H9 (cell line): Measurements from ENCODE around the gene FARS2. TPM values are rescaled to one million over a fixed set of nuclear protein-coding genes. Genes with fewer than 3 reads are reported as not detected.

Source experiments
- DNase-seq: peaks from one replicate; pipeline ENCODE4 v3.0.0-alpha.2; 2017
- H2AFZ ChIP-seq: one replicate; pipeline ENCODE4 v1.6.1; 2013; ENCODE audit warnings: mild to moderate bottlenecking, low read length, control low read depth, moderate library complexity
- H2AK5ac ChIP-seq: 2 replicates; pipeline ENCODE4 v1.6.1; 2013; ENCODE audit warnings: low read length, control low read depth, mixed read lengths; ENCODE audit not compliant: insufficient read length
- H2BK120ac ChIP-seq: one replicate; pipeline ENCODE4 v1.6.1; 2013; ENCODE audit warnings: low read depth, mild to moderate bottlenecking, low read length, control low read depth, inconsistent platforms; ENCODE audit not compliant: poor library complexity, severe bottlenecking
- H2BK12ac ChIP-seq: 2 replicates; pipeline ENCODE4 v1.6.1; 2013; ENCODE audit warnings: low read length, control low read depth, mixed read lengths, low read depth; ENCODE audit not compliant: insufficient read length
- H2BK15ac ChIP-seq: 2 replicates; pipeline ENCODE4 v1.6.1; 2013; ENCODE audit warnings: low read depth, low read length, control low read depth
- H2BK20ac ChIP-seq: one replicate; pipeline ENCODE4 v1.6.1; 2013; ENCODE audit warnings: low read depth, mild to moderate bottlenecking, low read length, control low read depth, inconsistent platforms; ENCODE audit not compliant: poor library complexity, severe bottlenecking
- H2BK5ac ChIP-seq: 2 replicates; pipeline ENCODE4 v1.6.1; 2013; ENCODE audit warnings: low read length, control low read depth, mixed read lengths; ENCODE audit not compliant: insufficient read length
- H3K14ac ChIP-seq: 2 replicates; pipeline ENCODE4 v1.6.1; 2013; ENCODE audit warnings: low read length, control low read depth; ENCODE audit not compliant: insufficient read depth
- H3K18ac ChIP-seq: 2 replicates; pipeline ENCODE4 v1.6.1; 2013; ENCODE audit warnings: low read depth, mild to moderate bottlenecking, mixed read lengths, low read length, control low read depth; ENCODE audit not compliant: insufficient read length
- H3K23ac ChIP-seq: 2 replicates; pipeline ENCODE4 v1.6.1; 2013; ENCODE audit warnings: low read length, control low read depth, mixed read lengths, low read depth; ENCODE audit not compliant: insufficient read length
- H3K23me2 ChIP-seq: 2 replicates; pipeline ENCODE4 v1.6.1; 2013; ENCODE audit warnings: low read depth, mild to moderate bottlenecking, mixed read lengths, low read length, control low read depth; ENCODE audit not compliant: insufficient read length, poor library complexity, severe bottlenecking
- H3K27ac ChIP-seq: 2 replicates; pipeline ENCODE4 v1.5.1; 2013; ENCODE audit warnings: low read length, control low read depth, mixed read lengths, low read depth; ENCODE audit not compliant: insufficient read length
- H3K27me3 ChIP-seq: 2 replicates; pipeline ENCODE4 v1.6.1; 2013; ENCODE audit warnings: low read length, control low read depth, inconsistent platforms; ENCODE audit not compliant: insufficient read depth
- H3K4ac ChIP-seq: 2 replicates; pipeline ENCODE4 v1.6.1; 2013; ENCODE audit warnings: low read depth, mild to moderate bottlenecking, control low read depth, inconsistent platforms, low read length, moderate library complexity
- H3K4me1 ChIP-seq: 2 replicates; pipeline ENCODE4 v1.6.1; 2013; ENCODE audit warnings: low read length, control low read depth, inconsistent platforms; ENCODE audit not compliant: insufficient read depth
- H3K4me2 ChIP-seq: 2 replicates; pipeline ENCODE4 v1.6.1; 2013; ENCODE audit warnings: low read length, control low read depth, mixed read lengths; ENCODE audit not compliant: insufficient read length, insufficient read depth
- H3K56ac ChIP-seq: 2 replicates; pipeline ENCODE4 v1.6.1; 2013; ENCODE audit warnings: low read depth, mild to moderate bottlenecking, mixed read lengths, low read length, control low read depth; ENCODE audit not compliant: insufficient read length
- H3K79me1 ChIP-seq: 2 replicates; pipeline ENCODE4 v1.6.1; 2013; ENCODE audit warnings: low read depth, mild to moderate bottlenecking, moderate library complexity, low read length, control low read depth, inconsistent platforms; ENCODE audit not compliant: insufficient read depth, poor library complexity, severe bottlenecking
- H3K79me2 ChIP-seq: 2 replicates; pipeline ENCODE4 v1.6.1; 2013; ENCODE audit warnings: low read length, control low read depth, inconsistent platforms; ENCODE audit not compliant: insufficient read depth
- H3K9ac ChIP-seq: 2 replicates; pipeline ENCODE4 v1.6.1; 2013; ENCODE audit warnings: low read length, control low read depth, mixed read lengths; ENCODE audit not compliant: insufficient read length; ENCODE audit errors: extremely low read depth
- H3K9me3 ChIP-seq: one replicate; pipeline ENCODE4 v1.6.1; 2013; ENCODE audit warnings: low read depth, low read length, inconsistent platforms; ENCODE audit not compliant: control insufficient read depth
- H3T11ph ChIP-seq: one replicate; pipeline ENCODE4 v1.6.1; 2013; ENCODE audit warnings: mild to moderate bottlenecking, low read length, control low read depth, inconsistent platforms
- H4K20me1 ChIP-seq: one replicate; pipeline ENCODE4 v1.6.1; 2013; ENCODE audit not compliant: control insufficient read depth, insufficient read length, insufficient read depth
- H4K5ac ChIP-seq: 2 replicates; pipeline ENCODE4 v1.6.1; 2013; ENCODE audit warnings: low read depth, mild to moderate bottlenecking, mixed read lengths, low read length, control low read depth; ENCODE audit not compliant: insufficient read length
- H4K8ac ChIP-seq: replicated peaks from 2 replicates; pipeline ENCODE4 v1.6.1; 2013; ENCODE audit warnings: low read length, control low read depth, mixed read lengths, low read depth; ENCODE audit not compliant: insufficient read length
- H4K91ac ChIP-seq: 2 replicates; pipeline ENCODE4 v1.6.1; 2013; ENCODE audit warnings: low read depth, mild to moderate bottlenecking, moderate library complexity, mixed read lengths, low read length, control low read depth; ENCODE audit not compliant: insufficient read length
- H3K27ac Mint-ChIP-seq, 3 experiments: 2 replicates in 2 of 3; 3 replicates in 1 of 3; pipeline ENCODE4 v1.8.0; 2020 to 2021; ENCODE audit warnings: mixed read lengths in 3 of 3, mild to moderate bottlenecking in 1 of 3, moderate library complexity in 1 of 3
- H3K27me3 Mint-ChIP-seq: 2 replicates; pipeline ENCODE4 v1.8.0; 2021; ENCODE audit warnings: low read depth, mild to moderate bottlenecking, moderate library complexity, mixed read lengths
- H3K36me3 Mint-ChIP-seq, 3 experiments: 2 replicates in 2 of 3; 3 replicates in 1 of 3; pipeline ENCODE4 v1.8.0; 2020 to 2021; ENCODE audit warnings: low read depth in 3 of 3, mixed read lengths in 3 of 3; ENCODE audit not compliant: insufficient read depth in 1 of 3
- H3K4me1 Mint-ChIP-seq, 2 experiments: 2 replicates each; pipeline ENCODE4 v1.8.0; 2020; ENCODE audit warnings: mixed read lengths in 2 of 2
- H3K4me3 Mint-ChIP-seq, 2 experiments: 2 replicates in 1 of 2; 3 replicates in 1 of 2; pipeline ENCODE4 v1.8.0; 2020 to 2021; ENCODE audit warnings: mild to moderate bottlenecking in 2 of 2, mixed read lengths in 2 of 2, moderate library complexity in 1 of 2
- H3K9me3 Mint-ChIP-seq, 2 experiments: 2 replicates in 1 of 2; 3 replicates in 1 of 2; pipeline ENCODE4 v1.8.0; 2020; ENCODE audit warnings: mild to moderate bottlenecking in 2 of 2, mixed read lengths in 2 of 2, moderate library complexity in 1 of 2
- CTCF ChIP-seq: fragments of 200-600 bp; sonication (generic); conservative IDR thresholded peaks from 3 replicates; pipeline ENCODE4 v1.8.0; 2021; ENCODE audit warnings: antibody characterized with exemption, mild to moderate bottlenecking
- WGBS: extraction: QIAGEN DNeasy Blood & Tissue Kit; methylation state at CpG from one replicate; pipeline ENCODE4 v1.1.7; 2013; ENCODE audit warnings: missing lambda C conversion rate, low lambda C conversion rate, mixed read lengths; ENCODE audit not compliant: insufficient read length; ENCODE audit errors: extremely low coverage; 5-methylcytosine and 5-hydroxymethylcytosine counted together
- total RNA-seq: library from RNA; stranded (reverse); gene quantifications from 2 replicates; pipeline ENCODE4 v1.2.1, GENCODE V29; 2021

FARS2 gene
- total RNA-seq, 1 experiment from 2014 or later, result 8.5 TPM

GRCh38 chr6:5667737-5668136 is 406.4 kb downstream of the FARS2 start:
- Histone ChIP-seq H3K27ac (no peak overlapping the region), H3K4me2 (no peak overlapping the region), H3K27me3 (no peaks in the 10 kb centered on the region), H3K56ac (no peak overlapping the region), H4K20me1 (no peaks in the 10 kb centered on the region), H4K91ac (no peak overlapping the region), H2AFZ (no peak overlapping the region), H3K18ac (no peak overlapping the region), H3K4ac (no peak overlapping the region), H2BK5ac (no peak overlapping the region), H2BK12ac (no peak overlapping the region), H2AK5ac (no peak overlapping the region), H3K79me1 (no peaks in the 10 kb centered on the region), H3T11ph (no peak overlapping the region), H3K23ac (no peak overlapping the region), H3K4me1 (0 out of 2 replicates have a peak, but pooled peaks cover 5% of the 10 kb centered on the region), H3K9me3 (no peaks in the 10 kb centered on the region), H4K8ac (no peak overlapping the region), H3K79me2 (no peaks in the 10 kb centered on the region), H3K23me2 (no peaks in the 10 kb centered on the region), H2BK15ac (no peak overlapping the region), H3K14ac (no peak overlapping the region), H2BK120ac (no peak overlapping the region), H2BK20ac (no peak overlapping the region), H4K5ac (no peak overlapping the region), H3K9ac (no peak overlapping the region)
- no peak for TF ChIP-seq CTCF
- peaks cover 23 to 30% of the 10 kb centered on the region in 2 experiments for H3K4me1 Mint-ChIP-seq
- H3K9me3 Mint-ChIP-seq, result no peaks in the 10 kb centered on the region
- DNase-seq, result no peak
- H3K36me3 Mint-ChIP-seq, result no peaks in the 10 kb centered on the region; a peak in 1 of 7 replicates
- no peak overlapping the region for H3K27ac Mint-ChIP-seq
- no CpG with 5 or more reads among the region's 5 CpGs for WGBS
- no peaks in the 10 kb centered on the region for H3K27me3 Mint-ChIP-seq
- no peak overlapping the region for H3K4me3 Mint-ChIP-seq
